HCT116 (cell line): ENCODE results near the gene IL11.

Source experiments
- CTCF ChIP-seq, 3 experiments: fragments of 200-600 bp in 1 of 3; sonication (generic) in 1 of 3; IDR thresholded peaks in 2 of 3; conservative IDR thresholded peaks in 1 of 3; 2 replicates each; pipeline ENCODE4 v1.5.1; 2012 to 2017; ENCODE audit warnings: low read depth in 2 of 3, low read length in 2 of 3, antibody characterized with exemption in 1 of 3, borderline replicate concordance in 1 of 3, control low read depth in 1 of 3, mild to moderate bottlenecking in 1 of 3, mixed read lengths in 1 of 3, mixed run types in 1 of 3, moderate library complexity in 1 of 3; ENCODE audit not compliant: insufficient read depth in 1 of 3
- MAX ChIP-seq: IDR thresholded peaks from 2 replicates; pipeline ENCODE4 v1.6.1; 2012
- POLR2AphosphoS5 ChIP-seq: IDR thresholded peaks from 2 replicates; pipeline ENCODE4 v1.6.1; 2011; ENCODE audit warnings: mild to moderate bottlenecking, low read depth, low read length, moderate library complexity
- YY1 ChIP-seq: IDR thresholded peaks from 2 replicates; pipeline ENCODE4 v1.6.1; 2011; ENCODE audit warnings: low read length, low read depth, moderate library complexity, mild to moderate bottlenecking; ENCODE audit not compliant: insufficient replicate concordance; ENCODE audit errors: extremely low read depth
- ZFX ChIP-seq: fragments of 450-650 bp; IDR thresholded peaks from 2 replicates; pipeline ENCODE4 v1.6.1; 2017

- TF ChIP-seq CTCF (IDR thresholded peaks at IDR 0.05 in 2 of 3, conservative IDR thresholded peaks at IDR 0.05 in 1 of 3; ENCODE audit: borderline replicate concordance in 1 of 3, insufficient read depth in 1 of 3, low read depth in 2 of 3, low read length in 2 of 3) (no peak), ZFX (no peak), YY1 (no peak), POLR2AphosphoS5 (no peak), MAX (no peak)
These were observed 50.5 kb downstream of the IL11 start for GRCh38 chr19:55319785-55320184.
